ENCODE data around the gene GPD2.

GPD2 gene

GRCh38 chr2:156561326-156561725 lies 125.1 kb downstream of the GPD2 start:
- no peak for TF ChIP-seq CTCF (IDR thresholded peaks at IDR 0.05)
- Histone ChIP-seq H3K27ac (no peak overlapping the region), H3K4me3 (no peak overlapping the region)
- no peak for DNase-seq (ENCODE audit: low spot score)

DNA sequence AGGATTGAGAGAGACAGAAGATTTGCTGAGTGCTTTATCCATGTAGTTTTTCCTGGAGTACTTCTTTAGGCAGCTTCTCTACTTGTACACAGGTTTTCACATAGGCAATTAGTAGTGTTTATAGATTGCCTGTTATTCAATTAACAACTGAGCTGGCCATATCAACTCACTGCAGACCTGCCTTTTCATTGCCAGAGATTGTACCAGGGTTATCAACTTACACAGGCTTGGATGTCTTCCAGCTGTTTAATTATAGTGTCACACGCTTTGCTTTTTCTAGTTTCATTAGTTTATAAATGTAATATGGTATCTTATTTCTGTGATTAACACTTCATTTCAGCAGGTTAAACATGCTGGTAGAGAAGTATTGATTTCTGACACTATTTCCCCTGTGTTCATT lies 125.9 kb downstream of the GPD2 start:
- Histone ChIP-seq H3K4me3 (no peak overlapping the region), H3K27ac (no peak overlapping the region)
- DNase-seq (ENCODE audit: low spot score) = no peak
- TF ChIP-seq CTCF (IDR thresholded peaks at IDR 0.05) = no peak

GRCh38 chr2:156563994-156564753 lies 128.0 kb downstream of the GPD2 start:
- DNase-seq (ENCODE audit: low spot score) = no peak
- TF ChIP-seq CTCF (IDR thresholded peaks at IDR 0.05) = no peak
- H3K4me3 ChIP-seq = no peak overlapping the region
- H3K27ac ChIP-seq = no peak overlapping the region

GRCh38 chr2:156565066-156565710 lies 129.0 kb downstream of the GPD2 start:
- Histone ChIP-seq H3K4me3 (no peak overlapping the region), H3K27ac (no peak overlapping the region)
- no peak for TF ChIP-seq CTCF (IDR thresholded peaks at IDR 0.05)
- no peak for DNase-seq (ENCODE audit: low spot score)

GRCh38 chr2:156573710-156574109 lies 137.5 kb downstream of the GPD2 start:
- DNase-seq (ENCODE audit: low spot score) = no peak
- no peak for TF ChIP-seq CTCF (IDR thresholded peaks at IDR 0.05)
- Histone ChIP-seq H3K4me3 (no peak overlapping the region), H3K27ac (no peak overlapping the region)

DNA sequence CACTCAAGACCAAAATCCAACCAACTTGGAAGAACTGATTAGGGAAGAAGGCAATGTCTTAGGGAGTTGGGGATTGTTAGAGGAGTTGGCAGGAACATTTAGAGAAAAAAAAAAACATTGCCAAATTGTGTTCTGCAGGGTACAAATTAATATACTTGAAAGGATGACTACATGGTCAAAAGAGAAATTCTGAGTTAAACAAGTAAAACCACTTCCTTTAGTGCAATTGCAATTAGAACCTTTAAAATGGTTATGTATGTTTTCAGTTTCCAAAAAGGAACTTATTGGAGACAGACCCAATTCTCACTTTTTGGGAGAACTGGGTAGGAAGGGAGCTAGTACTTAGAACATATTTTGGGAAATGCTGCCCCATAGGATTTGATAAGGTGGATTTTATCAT lies 137.9 kb downstream of the GPD2 start:
- H3K4me3 ChIP-seq = no peak overlapping the region
- DNase-seq (ENCODE audit: low spot score) = no peak
- H3K27ac ChIP-seq = no peak overlapping the region
- no peak for TF ChIP-seq CTCF (IDR thresholded peaks at IDR 0.05)

DNA sequence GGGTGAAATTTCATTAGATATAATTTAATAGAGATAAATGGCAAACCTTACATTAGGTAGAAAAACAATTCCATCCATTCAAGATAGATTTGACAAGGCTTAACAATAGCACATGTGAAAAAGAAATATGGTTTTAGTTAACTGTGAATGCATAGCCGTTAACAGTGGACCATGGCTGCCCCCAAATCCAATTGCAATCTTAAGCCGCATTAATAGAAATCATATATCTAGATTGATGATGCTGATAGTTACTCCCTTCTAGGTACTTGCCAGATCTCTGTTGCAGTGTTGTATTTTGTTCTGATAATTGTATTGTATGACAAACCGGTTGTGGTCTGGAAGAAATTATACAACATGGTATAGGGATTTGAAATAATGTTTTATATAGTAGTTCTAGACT lies 139.8 kb downstream of the GPD2 start:
- no peak for TF ChIP-seq CTCF (IDR thresholded peaks at IDR 0.05)
- DNase-seq (ENCODE audit: low spot score) = no peak
- Histone ChIP-seq H3K4me3 (no peak overlapping the region), H3K27ac (no peak overlapping the region)
